Progenitor cell of endocrine pancreas (in vitro differentiated cells): ENCODE measurements around the gene CHN2. TPM values are rescaled to one million over a fixed set of nuclear protein-coding genes. Genes with fewer than 3 reads are reported as not detected.

Experiments used
- DNase-seq: peaks from one replicate; pipeline ENCODE4 v3.0.0; 2021; ENCODE audit warnings: low spot score; ENCODE audit not compliant: unreplicated experiment
- H3K27ac Mint-ChIP-seq: 2 replicates; pipeline ENCODE4 v1.8.0; 2021; ENCODE audit warnings: mild to moderate bottlenecking, moderate library complexity, mixed read lengths
- H3K27me3 Mint-ChIP-seq: 2 replicates; pipeline ENCODE4 v1.8.0; 2021; ENCODE audit warnings: mixed read lengths
- H3K36me3 Mint-ChIP-seq: 2 replicates; pipeline ENCODE4 v1.8.0; 2022; ENCODE audit warnings: mixed read lengths; ENCODE audit not compliant: insufficient read depth
- H3K4me1 Mint-ChIP-seq: 2 replicates; pipeline ENCODE4 v1.8.0; 2021; ENCODE audit warnings: low read depth, mixed read lengths
- H3K4me3 Mint-ChIP-seq: 2 replicates; pipeline ENCODE4 v1.8.0; 2021; ENCODE audit warnings: low read depth, mild to moderate bottlenecking, moderate library complexity, mixed read lengths
- H3K9me3 Mint-ChIP-seq: 2 replicates; pipeline ENCODE4 v1.8.0; 2021; ENCODE audit warnings: low read depth, mixed read lengths
- CTCF ChIP-seq: fragments of 200-600 bp; sonication (generic); IDR thresholded peaks from one replicate; pipeline ENCODE4 v1.5.0; 2021; ENCODE audit warnings: antibody characterized with exemption, mild to moderate bottlenecking; ENCODE audit not compliant: unreplicated experiment
- total RNA-seq: library from RNA; stranded (reverse); gene quantifications from 2 replicates; pipeline ENCODE4 v1.2.1, GENCODE V29; 2021

Gene CHN2
- total RNA-seq, 1 donor from 2014 or later, result 22.0 TPM

DNA sequence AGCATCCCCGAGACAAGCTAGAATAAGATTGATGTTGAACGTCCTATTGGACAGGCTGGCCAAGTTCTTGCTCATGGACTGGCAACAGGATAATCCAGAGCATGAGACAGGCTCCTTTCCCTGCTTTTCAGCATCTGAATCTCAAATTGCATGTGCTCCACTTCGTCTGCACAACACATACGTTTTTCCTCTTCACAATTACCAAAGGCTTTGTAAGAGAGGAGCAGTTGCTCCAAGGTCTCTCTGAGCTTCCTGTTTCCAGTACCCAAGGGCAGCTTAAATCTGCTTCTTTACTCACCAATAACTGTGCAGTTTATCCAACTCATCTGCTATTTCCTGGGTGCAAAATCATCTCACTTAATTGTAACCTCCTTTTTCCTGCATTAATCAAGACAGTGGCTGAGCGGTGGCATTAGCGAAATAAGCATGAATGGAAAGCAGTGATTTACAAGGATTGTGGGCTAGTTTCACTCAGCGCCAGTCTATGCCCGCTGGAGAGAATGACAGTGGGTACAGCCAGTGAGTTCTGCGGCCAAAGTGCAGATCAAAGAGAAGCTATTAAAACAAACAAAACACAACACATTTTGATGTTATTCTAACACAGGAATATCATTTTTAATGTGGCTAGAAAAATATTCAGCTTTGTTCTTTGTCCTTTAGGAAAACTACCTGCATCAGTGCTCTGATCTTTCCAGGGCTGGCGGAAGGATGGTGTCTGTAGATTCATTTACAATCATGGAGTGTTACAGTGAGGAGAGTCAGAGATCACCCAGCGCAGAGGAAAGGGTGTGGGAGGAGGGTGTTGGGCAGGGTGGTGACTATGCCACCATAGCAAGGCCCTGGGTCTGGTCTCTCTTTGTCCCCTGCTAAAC lies 79.8 kb downstream of the CHN2 start:
- peaks cover under 1% of the 10 kb centered on the region for H3K36me3 Mint-ChIP-seq
- no peak overlapping the region for H3K4me3 Mint-ChIP-seq
- no peaks in the 10 kb centered on the region for H3K27me3 Mint-ChIP-seq

DNA sequence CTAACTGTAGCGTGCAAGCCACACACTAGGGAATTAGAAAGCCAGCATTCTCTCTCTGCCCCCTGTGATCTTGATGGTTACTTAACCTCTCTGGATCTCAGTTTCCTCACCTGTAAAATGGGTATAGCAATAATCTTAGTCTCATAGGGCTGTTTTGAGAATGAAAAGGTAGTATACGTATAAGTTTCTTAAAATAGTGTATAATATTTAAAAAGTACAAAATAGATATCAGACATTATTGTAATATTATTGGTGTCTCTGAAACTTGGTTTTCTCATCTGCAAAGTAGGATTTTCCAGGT lies 80.4 kb downstream of the CHN2 start:
- Mint-ChIP-seq H3K4me3 (no peak overlapping the region), H3K27me3 (no peaks in the 10 kb centered on the region), H3K36me3 (peaks cover 2% of the 10 kb centered on the region), H3K9me3 (no peaks in the 10 kb centered on the region), H3K4me1 (peaks cover 28% of the 10 kb centered on the region), H3K27ac (no peak overlapping the region)
- TF ChIP-seq CTCF, result no peak
- no peak for DNase-seq

More for the DNA sequence above, 79.8 kb downstream of the CHN2 start:
- H3K9me3 Mint-ChIP-seq, result peaks cover under 1% of the 10 kb centered on the region
- no peak for TF ChIP-seq CTCF
- peaks cover 31% of the 10 kb centered on the region for H3K4me1 Mint-ChIP-seq
- H3K27ac Mint-ChIP-seq, result no peak overlapping the region
- DNase-seq, result no peak

- TF ChIP-seq CTCF, result no peak
- no peak for DNase-seq
- H3K36me3 Mint-ChIP-seq, result peaks cover 2% of the 10 kb centered on the region
- H3K27me3 Mint-ChIP-seq, result no peaks in the 10 kb centered on the region
- H3K4me1 Mint-ChIP-seq, result peaks cover 25% of the 10 kb centered on the region
- H3K9me3 Mint-ChIP-seq, result no peaks in the 10 kb centered on the region
- no peak overlapping the region for H3K27ac Mint-ChIP-seq
- no peak overlapping the region for H3K4me3 Mint-ChIP-seq
These were observed 80.9 kb downstream of the CHN2 start for GRCh38 chr7:29275493-29275892.

GRCh38 chr7:29276199-29276598 lies 81.6 kb downstream of the CHN2 start:
- H3K27ac Mint-ChIP-seq, result no peak overlapping the region
- H3K4me1 Mint-ChIP-seq, result peaks cover 17% of the 10 kb centered on the region
- DNase-seq, result no peak
- no peaks in the 10 kb centered on the region for H3K27me3 Mint-ChIP-seq
- peaks cover 2% of the 10 kb centered on the region for H3K36me3 Mint-ChIP-seq
- no peak for TF ChIP-seq CTCF
- no peaks in the 10 kb centered on the region for H3K9me3 Mint-ChIP-seq
- no peak overlapping the region for H3K4me3 Mint-ChIP-seq

GRCh38 chr7:29276806-29277205 lies 82.2 kb downstream of the CHN2 start:
- no peaks in the 10 kb centered on the region for H3K27me3 Mint-ChIP-seq

More at GRCh38 chr7:29276806-29277205, 82.2 kb downstream of the CHN2 start:
- Mint-ChIP-seq H3K27ac (no peak overlapping the region), H3K36me3 (peaks cover 2% of the 10 kb centered on the region), H3K4me1 (peaks cover 13% of the 10 kb centered on the region), H3K9me3 (no peaks in the 10 kb centered on the region), H3K4me3 (no peak overlapping the region)
- DNase-seq, result no peak
- TF ChIP-seq CTCF, result no peak
